ENCODE results near the gene ZSCAN5C.

GRCh38 chr19:56252699-56253422 lies 50.8 kb downstream of the ZSCAN5C start:
- TF ChIP-seq, protein P1, sequence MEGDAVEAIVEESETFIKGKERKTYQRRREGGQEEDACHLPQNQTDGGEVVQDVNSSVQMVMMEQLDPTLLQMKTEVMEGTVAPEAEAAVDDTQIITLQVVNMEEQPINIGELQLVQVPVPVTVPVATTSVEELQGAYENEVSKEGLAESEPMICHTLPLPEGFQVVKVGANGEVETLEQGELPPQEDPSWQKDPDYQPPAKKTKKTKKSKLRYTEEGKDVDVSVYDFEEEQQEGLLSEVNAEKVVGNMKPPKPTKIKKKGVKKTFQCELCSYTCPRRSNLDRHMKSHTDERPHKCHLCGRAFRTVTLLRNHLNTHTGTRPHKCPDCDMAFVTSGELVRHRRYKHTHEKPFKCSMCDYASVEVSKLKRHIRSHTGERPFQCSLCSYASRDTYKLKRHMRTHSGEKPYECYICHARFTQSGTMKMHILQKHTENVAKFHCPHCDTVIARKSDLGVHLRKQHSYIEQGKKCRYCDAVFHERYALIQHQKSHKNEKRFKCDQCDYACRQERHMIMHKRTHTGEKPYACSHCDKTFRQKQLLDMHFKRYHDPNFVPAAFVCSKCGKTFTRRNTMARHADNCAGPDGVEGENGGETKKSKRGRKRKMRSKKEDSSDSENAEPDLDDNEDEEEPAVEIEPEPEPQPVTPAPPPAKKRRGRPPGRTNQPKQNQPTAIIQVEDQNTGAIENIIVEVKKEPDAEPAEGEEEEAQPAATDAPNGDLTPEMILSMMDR (IDR thresholded peaks at IDR 0.05; ENCODE audit: low read depth, low read length) = peak; percentile 65
- TF ChIP-seq POLR2A (IDR thresholded peaks at IDR 0.05; ENCODE audit: extremely low read depth, insufficient read length) (no peak), MAX (IDR thresholded peaks at IDR 0.05; ENCODE audit: low read depth, low read length) (no peak), MYC (IDR thresholded peaks at IDR 0.05; ENCODE audit: low read depth, low read length) (no peak)

Measured in NB4 (cell line).